ENCODE results near the gene COX7A2L.

DNA sequence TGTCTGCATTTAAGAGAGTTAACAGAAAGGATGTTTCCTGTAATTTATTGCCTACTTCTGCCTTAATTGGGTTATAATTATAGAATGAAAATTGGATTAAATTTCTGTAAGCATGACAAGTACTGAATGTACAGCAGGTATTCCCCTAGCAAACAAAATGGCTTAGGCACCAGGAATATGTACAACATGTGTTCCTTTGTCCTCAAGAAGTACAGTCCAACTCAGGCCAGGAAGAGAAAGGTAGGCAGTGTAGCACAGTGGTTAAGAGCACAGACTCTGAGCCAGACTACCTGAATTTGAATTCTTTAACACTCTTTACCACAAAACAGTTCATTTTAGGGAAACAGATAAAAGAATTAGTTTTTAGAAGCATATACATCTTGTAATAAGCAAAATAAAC lies 43.1 kb downstream of the COX7A2L start:
- TF ChIP-seq, protein P1, sequence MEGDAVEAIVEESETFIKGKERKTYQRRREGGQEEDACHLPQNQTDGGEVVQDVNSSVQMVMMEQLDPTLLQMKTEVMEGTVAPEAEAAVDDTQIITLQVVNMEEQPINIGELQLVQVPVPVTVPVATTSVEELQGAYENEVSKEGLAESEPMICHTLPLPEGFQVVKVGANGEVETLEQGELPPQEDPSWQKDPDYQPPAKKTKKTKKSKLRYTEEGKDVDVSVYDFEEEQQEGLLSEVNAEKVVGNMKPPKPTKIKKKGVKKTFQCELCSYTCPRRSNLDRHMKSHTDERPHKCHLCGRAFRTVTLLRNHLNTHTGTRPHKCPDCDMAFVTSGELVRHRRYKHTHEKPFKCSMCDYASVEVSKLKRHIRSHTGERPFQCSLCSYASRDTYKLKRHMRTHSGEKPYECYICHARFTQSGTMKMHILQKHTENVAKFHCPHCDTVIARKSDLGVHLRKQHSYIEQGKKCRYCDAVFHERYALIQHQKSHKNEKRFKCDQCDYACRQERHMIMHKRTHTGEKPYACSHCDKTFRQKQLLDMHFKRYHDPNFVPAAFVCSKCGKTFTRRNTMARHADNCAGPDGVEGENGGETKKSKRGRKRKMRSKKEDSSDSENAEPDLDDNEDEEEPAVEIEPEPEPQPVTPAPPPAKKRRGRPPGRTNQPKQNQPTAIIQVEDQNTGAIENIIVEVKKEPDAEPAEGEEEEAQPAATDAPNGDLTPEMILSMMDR (IDR thresholded peaks at IDR 0.05) = no peak
- TF ChIP-seq EZH2 (IDR thresholded peaks at IDR 0.05; ENCODE audit: borderline replicate concordance, insufficient read depth, low read depth, low read length, poor library complexity, severe bottlenecking) = no peak
